ENCODE measurements around the gene EOLA1.

GRCh38 chrX:149527705-149528104 lies 13.1 kb upstream of the EOLA1 start:
- no peak for TF ChIP-seq POLR2A (IDR thresholded peaks at IDR 0.05)
- TF ChIP-seq, protein P1, sequence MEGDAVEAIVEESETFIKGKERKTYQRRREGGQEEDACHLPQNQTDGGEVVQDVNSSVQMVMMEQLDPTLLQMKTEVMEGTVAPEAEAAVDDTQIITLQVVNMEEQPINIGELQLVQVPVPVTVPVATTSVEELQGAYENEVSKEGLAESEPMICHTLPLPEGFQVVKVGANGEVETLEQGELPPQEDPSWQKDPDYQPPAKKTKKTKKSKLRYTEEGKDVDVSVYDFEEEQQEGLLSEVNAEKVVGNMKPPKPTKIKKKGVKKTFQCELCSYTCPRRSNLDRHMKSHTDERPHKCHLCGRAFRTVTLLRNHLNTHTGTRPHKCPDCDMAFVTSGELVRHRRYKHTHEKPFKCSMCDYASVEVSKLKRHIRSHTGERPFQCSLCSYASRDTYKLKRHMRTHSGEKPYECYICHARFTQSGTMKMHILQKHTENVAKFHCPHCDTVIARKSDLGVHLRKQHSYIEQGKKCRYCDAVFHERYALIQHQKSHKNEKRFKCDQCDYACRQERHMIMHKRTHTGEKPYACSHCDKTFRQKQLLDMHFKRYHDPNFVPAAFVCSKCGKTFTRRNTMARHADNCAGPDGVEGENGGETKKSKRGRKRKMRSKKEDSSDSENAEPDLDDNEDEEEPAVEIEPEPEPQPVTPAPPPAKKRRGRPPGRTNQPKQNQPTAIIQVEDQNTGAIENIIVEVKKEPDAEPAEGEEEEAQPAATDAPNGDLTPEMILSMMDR (IDR thresholded peaks at IDR 0.05), result peak; percentile 27 to 56 (median 32)
